Spinal cord (tissue), 10 donors: ENCODE data around the gene CRHBP. TPM values are rescaled to one million over a fixed set of nuclear protein-coding genes. Genes with fewer than 3 reads are reported as not detected.
"Not testable (repeated sequence)": the region's sequence is repeated elsewhere in the genome, so short reads cannot be mapped to it uniquely, and the experiment has no call there.

Experiments
- DNase-seq, 6 donors: peaks; one replicate each; pipeline versions ENCODE4 v3.0.0 to v3.0.0-alpha.2; 2013 to 2015; ENCODE audit warnings: low spot score in 6 of 6, low read depth in 4 of 6
- H3K27ac ChIP-seq: one replicate; pipeline ENCODE4 v1.5.1; 2013; ENCODE audit warnings: low read depth, low read length, control low read depth
- H3K27me3 ChIP-seq: one replicate; pipeline ENCODE4 v1.6.1; 2013; ENCODE audit warnings: low read length; ENCODE audit not compliant: control insufficient read depth, insufficient read depth
- H3K36me3 ChIP-seq: one replicate; pipeline ENCODE4 v1.6.1; 2013; ENCODE audit warnings: low read length; ENCODE audit not compliant: control insufficient read depth, insufficient read depth
- H3K4me1 ChIP-seq: one replicate; pipeline ENCODE4 v1.6.1; 2013; ENCODE audit warnings: low read length; ENCODE audit not compliant: control insufficient read depth, insufficient read depth
- H3K4me3 ChIP-seq: one replicate; pipeline ENCODE4 v1.5.1; 2013; ENCODE audit warnings: low read depth, low read length, control low read depth
- H3K9me3 ChIP-seq: one replicate; pipeline ENCODE4 v1.6.1; 2013; ENCODE audit warnings: low read length; ENCODE audit not compliant: control insufficient read depth, insufficient read depth
- WGBS: methylation state at CpG from one replicate; pipeline ENCODE4 v1.1.5; 2013; ENCODE audit warnings: missing lambda C conversion rate; ENCODE audit not compliant: insufficient coverage; 5-methylcytosine and 5-hydroxymethylcytosine counted together
- polyA plus RNA-seq, 2 donors: library from polyadenylated mRNA; unstranded; fragments of 120-200 nt; gene quantifications; one replicate each; pipeline ENCODE4 v1.2.1, GENCODE V29; 2013; ENCODE audit not compliant: insufficient read length in 2 of 2
- total RNA-seq, 2 donors: library from RNA; depleted of rRNA in 1 of 2; stranded (reverse); fragments of 120-200 nt in 1 of 2; fragments of >200 nt in 1 of 2; gene quantifications; one replicate each; pipeline versions ENCODE4 v1.2.3 to v1.2.4, GENCODE V29; 2013 to 2014
- donor health status: healthy.

The CRHBP gene
- total and polyA plus RNA-seq, 4 donors, result 1.0 to 7.5 (median 5.9) TPM

GRCh38 chr5:76980518-76981144 lies 27.8 kb downstream of the CRHBP start:
- Histone ChIP-seq H3K27ac (no peak overlapping the region), H3K4me3 (no peak overlapping the region), H3K27me3 (no peaks in the 10 kb centered on the region), H3K36me3 (no peaks in the 10 kb centered on the region), H3K4me1 (no peaks in the 10 kb centered on the region), H3K9me3 (no peaks in the 10 kb centered on the region)
- no peak for DNase-seq
- WGBS, result 98% methylated on average over 6 of the region's 8 CpGs

- Histone ChIP-seq H3K27me3 (no peaks in the 10 kb centered on the region), H3K36me3 (no peaks in the 10 kb centered on the region), H3K27ac (no peak overlapping the region), H3K4me1 (no peaks in the 10 kb centered on the region), H3K4me3 (no peak overlapping the region), H3K9me3 (no peaks in the 10 kb centered on the region)
- no peak for DNase-seq
- no CpG with 5 or more reads among the region's 2 CpGs for WGBS
Observed at GRCh38 chr5:76982450-76982849, 29.6 kb downstream of the CRHBP start.

- Histone ChIP-seq H3K36me3 (no peaks in the 10 kb centered on the region), H3K27ac (no peak overlapping the region), H3K4me3 (no peak overlapping the region), H3K9me3 (no peaks in the 10 kb centered on the region), H3K4me1 (no peaks in the 10 kb centered on the region), H3K27me3 (no peaks in the 10 kb centered on the region)
- WGBS, result 80% methylated on average over 3 of the region's 3 CpGs
- DNase-seq, result no peak
Observed at GRCh38 chr5:76983468-76983867, 30.6 kb downstream of the CRHBP start.

- H3K36me3 ChIP-seq, result no peaks in the 10 kb centered on the region
- no peak overlapping the region for H3K4me3 ChIP-seq
- peak in 1 of 6 donors; percentile 56 for DNase-seq
- WGBS, result 16% methylated on average over 2 of the region's 6 CpGs
- no peaks in the 10 kb centered on the region for H3K4me1 ChIP-seq
- no peaks in the 10 kb centered on the region for H3K9me3 ChIP-seq
- no peak overlapping the region for H3K27ac ChIP-seq
- no peaks in the 10 kb centered on the region for H3K27me3 ChIP-seq
Observed at GRCh38 chr5:76986825-76987526, 34.1 kb downstream of the CRHBP start.

GRCh38 chr5:76990899-76991459 lies 38.1 kb downstream of the CRHBP start:
- Histone ChIP-seq H3K27me3 (no peaks in the 10 kb centered on the region), H3K4me3 (no peak overlapping the region), H3K9me3 (no peaks in the 10 kb centered on the region), H3K4me1 (no peaks in the 10 kb centered on the region), H3K27ac (no peak overlapping the region), H3K36me3 (no peaks in the 10 kb centered on the region)
- no peak for DNase-seq
- WGBS, result 91% methylated on average over 5 of the region's 5 CpGs

- H3K27me3 ChIP-seq, H3K4me3 ChIP-seq, H3K9me3 ChIP-seq, H3K4me1 ChIP-seq, H3K36me3 ChIP-seq, DNase-seq, H3K27ac ChIP-seq: not testable (repeated sequence)
- 100% methylated on average over 1 of the region's 9 CpGs for WGBS
Observed at GRCh38 chr5:76993436-76993835, 40.6 kb downstream of the CRHBP start.

GRCh38 chr5:76994337-76994736 lies 41.5 kb downstream of the CRHBP start:
- H3K36me3 ChIP-seq, result no peaks in the 10 kb centered on the region
- H3K4me3 ChIP-seq, result no peak overlapping the region
- H3K4me1 ChIP-seq, result no peaks in the 10 kb centered on the region
- no CpG with 5 or more reads among the region's 6 CpGs for WGBS
- no peak for DNase-seq
- no peaks in the 10 kb centered on the region for H3K27me3 ChIP-seq
- no peak overlapping the region for H3K27ac ChIP-seq
- H3K9me3 ChIP-seq, result no peaks in the 10 kb centered on the region

- H3K36me3 ChIP-seq, H3K27ac ChIP-seq, H3K27me3 ChIP-seq, H3K9me3 ChIP-seq, H3K4me3 ChIP-seq, DNase-seq, H3K4me1 ChIP-seq: not testable (repeated sequence)
- WGBS, result no CpG with 5 or more reads among the region's 4 CpGs
Observed at GRCh38 chr5:76998251-76998650, 45.4 kb downstream of the CRHBP start.

- no peaks in the 10 kb centered on the region for H3K9me3 ChIP-seq
- no peaks in the 10 kb centered on the region for H3K4me1 ChIP-seq
- WGBS, result no CpG with 5 or more reads among the region's 2 CpGs
- H3K27me3 ChIP-seq, result no peaks in the 10 kb centered on the region
- no peak for DNase-seq
- H3K36me3 ChIP-seq, result no peaks in the 10 kb centered on the region
- H3K27ac ChIP-seq, result no peak overlapping the region
- H3K4me3 ChIP-seq, result no peak overlapping the region
Observed at GRCh38 chr5:76999451-76999850, 46.6 kb downstream of the CRHBP start.

GRCh38 chr5:77003246-77003645 lies 50.4 kb downstream of the CRHBP start:
- Histone ChIP-seq H3K4me1 (no peaks in the 10 kb centered on the region), H3K9me3 (no peaks in the 10 kb centered on the region), H3K4me3 (no peak overlapping the region), H3K27ac (no peak overlapping the region), H3K27me3 (no peaks in the 10 kb centered on the region), H3K36me3 (no peaks in the 10 kb centered on the region)
- no CpG with 5 or more reads among the region's 1 CpG for WGBS
- DNase-seq, result no peak
